ENCODE data around the gene DOCK4.

DNA sequence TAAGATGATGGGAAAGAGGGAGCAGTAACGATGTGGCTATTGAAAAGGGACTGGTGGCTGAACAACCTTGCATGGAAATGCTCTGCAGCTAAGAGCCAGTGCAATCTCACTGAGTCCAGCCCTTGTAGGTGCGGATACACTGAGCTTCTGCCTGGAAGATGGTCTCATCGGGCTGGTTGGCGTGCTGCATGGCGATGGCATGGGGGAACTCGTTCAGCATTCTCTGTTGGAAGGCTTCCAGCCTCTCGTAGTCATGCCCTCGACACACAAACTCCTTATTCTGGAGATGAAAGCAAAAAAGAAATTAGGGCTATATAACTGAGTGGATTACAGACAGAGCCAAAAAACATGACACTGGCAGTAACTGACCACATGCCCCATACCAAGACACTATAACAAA, 446.2 kb downstream of the DOCK4 start:
- TF ChIP-seq EZH2 (IDR thresholded peaks at IDR 0.05; ENCODE audit: low read depth, low read length, severe bottlenecking) (no peak), EP300 (IDR thresholded peaks at IDR 0.05; ENCODE audit: borderline replicate concordance in 1 of 2, low read depth in 2 of 2, low read length in 2 of 2) (no peak), CBX5 (IDR thresholded peaks at IDR 0.05; ENCODE audit: low read depth, low read length) (no peak), POLR2AphosphoS5 (IDR thresholded peaks at IDR 0.05; ENCODE audit: low read depth, low read length) (no peak), SIN3A (conservative IDR thresholded peaks at IDR 0.05 in 1 of 2, IDR thresholded peaks at IDR 0.05 in 1 of 2; ENCODE audit: low read depth in 1 of 2, low read length in 2 of 2) (no peak), CEBPB (IDR thresholded peaks at IDR 0.05; ENCODE audit: low read depth, low read length) (no peak)
- TF ChIP-seq, protein P1, sequence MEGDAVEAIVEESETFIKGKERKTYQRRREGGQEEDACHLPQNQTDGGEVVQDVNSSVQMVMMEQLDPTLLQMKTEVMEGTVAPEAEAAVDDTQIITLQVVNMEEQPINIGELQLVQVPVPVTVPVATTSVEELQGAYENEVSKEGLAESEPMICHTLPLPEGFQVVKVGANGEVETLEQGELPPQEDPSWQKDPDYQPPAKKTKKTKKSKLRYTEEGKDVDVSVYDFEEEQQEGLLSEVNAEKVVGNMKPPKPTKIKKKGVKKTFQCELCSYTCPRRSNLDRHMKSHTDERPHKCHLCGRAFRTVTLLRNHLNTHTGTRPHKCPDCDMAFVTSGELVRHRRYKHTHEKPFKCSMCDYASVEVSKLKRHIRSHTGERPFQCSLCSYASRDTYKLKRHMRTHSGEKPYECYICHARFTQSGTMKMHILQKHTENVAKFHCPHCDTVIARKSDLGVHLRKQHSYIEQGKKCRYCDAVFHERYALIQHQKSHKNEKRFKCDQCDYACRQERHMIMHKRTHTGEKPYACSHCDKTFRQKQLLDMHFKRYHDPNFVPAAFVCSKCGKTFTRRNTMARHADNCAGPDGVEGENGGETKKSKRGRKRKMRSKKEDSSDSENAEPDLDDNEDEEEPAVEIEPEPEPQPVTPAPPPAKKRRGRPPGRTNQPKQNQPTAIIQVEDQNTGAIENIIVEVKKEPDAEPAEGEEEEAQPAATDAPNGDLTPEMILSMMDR (IDR thresholded peaks at IDR 0.05; ENCODE audit: control extremely low read depth in 1 of 3, insufficient read depth in 1 of 3, low read depth in 1 of 3, low read length in 3 of 3) = no peak

All from H1 (cell line).